HG03575 (cell line): Measurements from ENCODE around the gene CFAP100.

Experiments used
- ATAC-seq: cut with Tn5 transposase; IDR thresholded peaks from one replicate; pipeline ENCODE4 v1.9.1; 2021; ENCODE audit not compliant: unreplicated experiment, insufficient number of reproducible peaks, low FRiP score; ENCODE audit errors: extremely low read depth

CFAP100 gene

GRCh38 chr3:126372413-126373145 lies 22.1 kb upstream of the CFAP100 start:
- no peak for ATAC-seq

GRCh38 chr3:126373146-126373613 lies 21.5 kb upstream of the CFAP100 start:
- no peak for ATAC-seq

DNA sequence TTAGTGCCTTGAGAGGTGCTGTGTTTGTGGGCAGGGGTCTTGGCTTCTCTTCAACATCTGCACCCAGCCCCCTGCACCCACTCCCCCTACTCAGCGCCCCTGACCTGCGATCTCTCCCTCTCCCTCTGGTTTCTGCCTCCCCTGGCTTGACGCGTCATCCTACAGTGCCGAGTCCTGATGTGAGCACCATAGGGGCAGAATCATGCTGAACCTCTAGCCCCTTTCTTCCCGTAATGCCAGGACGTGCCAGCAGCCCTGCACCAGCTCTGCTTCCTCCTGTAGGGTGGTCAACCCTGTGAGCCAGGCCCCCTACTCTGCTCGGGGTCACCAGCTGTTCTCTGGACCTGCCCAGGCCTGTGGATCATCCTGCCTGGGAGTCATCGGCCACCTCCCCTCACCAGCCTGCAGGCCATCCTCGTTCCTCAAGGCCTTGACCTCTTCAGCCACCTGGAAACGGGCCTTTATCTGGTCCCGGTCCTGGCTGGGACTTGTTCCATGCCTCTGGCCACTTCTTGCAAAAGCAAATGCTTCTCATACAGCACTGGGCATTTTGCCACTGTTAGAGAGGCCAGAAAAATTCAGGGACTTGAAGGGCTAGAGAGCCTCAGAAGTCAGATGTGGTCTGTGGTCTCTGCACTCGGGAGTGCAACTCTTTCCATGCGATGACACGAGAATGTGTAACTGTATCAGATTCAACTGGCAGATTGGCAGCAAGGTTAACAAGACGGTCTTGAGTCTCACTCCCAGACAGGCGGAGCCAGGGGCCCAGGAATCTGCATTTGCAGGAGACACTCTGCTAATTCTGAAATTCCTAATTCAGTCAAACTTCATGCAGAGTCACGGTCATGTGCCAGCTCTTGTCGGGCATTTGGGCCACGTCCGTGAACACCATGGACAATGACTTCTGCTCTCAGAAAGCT lies 20.8 kb upstream of the CFAP100 start:
- ATAC-seq = no peak

DNA sequence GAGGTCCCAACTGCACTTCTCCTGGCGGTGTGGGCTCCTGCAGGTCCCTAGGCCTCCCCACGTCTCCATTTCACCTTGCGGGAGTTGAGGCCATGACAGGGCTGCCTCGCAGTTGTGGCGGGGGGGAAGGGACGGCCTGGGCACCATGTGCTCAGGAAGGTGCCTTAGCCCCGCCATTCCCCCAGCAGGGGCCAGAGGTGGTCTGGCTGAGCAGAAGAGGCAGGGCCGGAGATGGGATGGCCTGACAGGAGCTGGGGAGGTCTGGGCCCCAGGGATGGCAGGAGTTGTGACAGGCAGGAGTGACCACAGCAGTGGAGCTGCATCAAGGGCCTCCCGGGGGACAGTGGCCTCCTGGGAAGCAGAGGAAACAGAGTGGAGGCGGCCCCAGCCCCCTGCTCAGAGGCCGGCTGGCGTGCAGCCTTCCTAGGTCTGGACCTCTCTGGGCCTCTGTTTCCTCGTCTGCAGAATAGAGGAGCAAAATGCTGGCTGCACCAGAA lies 18.8 kb upstream of the CFAP100 start:
- ATAC-seq = no peak

- no peak for ATAC-seq
Observed at GRCh38 chr3:126376444-126376843, 18.3 kb upstream of the CFAP100 start.

DNA sequence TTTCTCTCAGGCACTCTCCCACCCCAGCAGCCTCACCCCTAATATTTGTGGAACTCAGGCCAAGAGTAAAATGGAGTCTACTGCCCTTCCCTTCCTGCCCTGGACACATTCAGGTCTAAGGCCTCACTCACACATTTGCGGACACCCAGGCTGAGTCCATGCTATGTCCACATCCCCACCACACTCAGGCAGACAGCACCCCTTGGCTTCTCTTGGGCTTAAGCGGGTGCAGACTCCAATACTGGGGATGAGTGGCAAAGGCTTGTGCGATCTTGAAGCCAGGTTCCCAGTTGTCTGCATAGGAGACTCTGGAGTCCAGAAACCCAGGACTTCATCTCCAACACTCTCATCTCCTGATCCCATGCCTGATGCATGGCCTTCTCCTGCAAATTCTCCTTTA lies 17.5 kb upstream of the CFAP100 start:
- ATAC-seq = no peak

DNA sequence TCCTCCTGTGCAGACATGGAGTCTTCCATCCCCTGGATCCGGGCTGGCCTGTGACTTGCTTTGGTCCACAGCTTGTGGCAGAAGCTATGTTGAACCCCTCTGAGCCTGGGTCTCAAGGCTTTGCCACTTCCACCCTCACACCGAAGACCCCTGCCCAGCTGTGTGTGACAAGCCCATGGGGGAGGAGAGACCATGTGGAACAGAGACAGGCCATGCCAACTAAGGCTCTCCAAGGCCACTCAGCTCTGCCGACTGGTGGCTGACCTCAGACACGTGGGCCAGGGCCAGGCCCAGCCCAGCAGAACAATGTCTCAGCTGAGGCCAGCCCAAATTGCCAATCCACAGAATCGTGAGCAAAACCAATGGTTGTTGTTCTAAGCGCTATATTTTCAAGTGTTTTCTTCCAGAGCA lies 16.4 kb upstream of the CFAP100 start:
- no peak for ATAC-seq

GRCh38 chr3:126380011-126380768 lies 14.5 kb upstream of the CFAP100 start:
- ATAC-seq = no peak

- ATAC-seq = no peak
Observed at GRCh38 chr3:126381966-126382365, 12.7 kb upstream of the CFAP100 start.

DNA sequence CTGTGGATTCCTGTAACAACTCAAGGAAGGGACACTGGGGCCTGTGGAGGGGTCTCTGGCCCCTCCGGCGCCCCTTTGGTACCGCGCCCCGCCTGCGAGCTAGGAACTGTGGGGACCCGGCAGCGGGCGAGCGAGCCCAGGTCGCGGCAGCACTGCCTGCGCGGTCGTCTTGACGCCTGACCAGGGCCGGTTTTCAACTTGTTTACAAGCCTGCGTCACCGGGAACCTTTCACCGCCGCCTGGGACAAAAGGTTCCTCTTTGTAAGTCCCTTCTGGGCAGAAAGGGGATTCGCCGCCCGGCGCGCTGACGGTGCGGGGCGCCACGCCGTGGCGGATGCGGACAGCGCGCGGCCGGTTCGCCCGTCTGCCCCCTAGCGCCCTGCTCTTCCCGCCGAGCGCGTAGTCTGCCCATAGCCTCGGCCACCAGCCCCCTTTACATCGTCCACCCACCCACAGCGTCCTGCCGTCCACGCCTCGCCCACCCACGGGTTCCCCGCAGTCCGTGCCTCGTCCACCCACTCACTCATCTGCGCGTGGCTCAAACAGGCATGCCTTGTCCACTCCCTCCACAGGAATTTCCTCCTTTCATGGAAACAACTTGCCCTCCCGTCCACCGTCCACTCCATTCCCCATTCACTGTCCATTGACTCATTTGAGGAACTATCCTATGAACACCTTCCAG lies 5.5 kb upstream of the CFAP100 start:
- no peak for ATAC-seq

DNA sequence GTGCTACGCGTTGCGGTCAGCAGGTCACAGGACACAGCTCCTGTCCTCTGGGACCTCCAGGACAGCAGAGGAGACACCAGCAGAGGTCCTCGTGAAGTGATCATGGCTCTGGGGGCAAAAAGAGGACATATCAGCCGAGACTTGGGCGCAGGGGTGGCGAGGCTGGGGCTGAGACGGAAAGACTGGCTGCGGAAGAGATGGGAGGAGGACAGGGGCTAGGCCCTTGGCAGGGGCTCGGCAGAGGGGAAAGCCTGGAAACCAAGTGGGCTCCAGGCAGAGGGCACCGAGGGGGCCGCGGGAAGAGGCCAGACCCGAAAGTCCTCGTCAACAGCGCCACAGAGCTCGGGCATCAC lies 4.9 kb upstream of the CFAP100 start:
- ATAC-seq = no peak

DNA sequence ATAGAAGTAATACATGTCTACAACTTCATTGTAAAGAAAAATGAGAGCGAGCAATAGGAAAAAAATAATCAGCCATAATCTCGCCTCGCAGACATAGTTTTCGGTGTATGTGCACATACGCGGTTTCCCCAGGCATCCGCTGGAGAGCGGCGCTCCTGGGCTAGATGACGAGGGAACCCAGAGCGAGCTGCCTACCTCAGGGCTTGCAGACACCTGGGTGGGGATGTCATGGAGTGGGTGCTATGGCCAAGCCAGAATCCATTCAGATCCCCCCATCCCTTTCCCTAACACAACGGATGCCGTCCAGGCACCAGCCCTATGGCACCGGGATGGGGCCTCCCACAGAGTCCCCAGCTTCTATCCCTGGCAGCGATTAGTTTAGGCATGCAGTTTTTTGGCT lies 4.5 kb upstream of the CFAP100 start:
- no peak for ATAC-seq

GRCh38 chr3:126390751-126391150 lies 4.0 kb upstream of the CFAP100 start:
- no peak for ATAC-seq

DNA sequence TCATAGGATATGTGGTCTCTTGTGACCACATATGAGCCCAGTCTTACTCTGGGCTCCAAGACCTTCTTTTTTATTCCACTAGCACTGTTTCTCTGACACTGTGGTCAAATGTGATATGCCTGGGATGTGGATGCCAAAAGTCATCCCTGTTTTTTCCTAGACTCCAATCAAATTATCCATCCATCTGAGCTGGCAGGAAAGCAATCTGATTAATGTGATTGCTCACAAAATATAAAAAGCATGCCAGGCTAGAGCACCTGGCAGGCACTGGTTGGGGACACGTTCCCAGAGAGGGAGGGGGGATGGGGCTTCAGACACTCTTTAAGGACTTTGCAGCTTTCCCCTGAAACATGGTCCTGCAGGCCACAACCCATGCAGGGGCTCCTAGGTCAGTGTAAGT lies 3.1 kb upstream of the CFAP100 start:
- no peak for ATAC-seq

- no peak for ATAC-seq
Observed at GRCh38 chr3:126392246-126392645, 2.5 kb upstream of the CFAP100 start.

DNA sequence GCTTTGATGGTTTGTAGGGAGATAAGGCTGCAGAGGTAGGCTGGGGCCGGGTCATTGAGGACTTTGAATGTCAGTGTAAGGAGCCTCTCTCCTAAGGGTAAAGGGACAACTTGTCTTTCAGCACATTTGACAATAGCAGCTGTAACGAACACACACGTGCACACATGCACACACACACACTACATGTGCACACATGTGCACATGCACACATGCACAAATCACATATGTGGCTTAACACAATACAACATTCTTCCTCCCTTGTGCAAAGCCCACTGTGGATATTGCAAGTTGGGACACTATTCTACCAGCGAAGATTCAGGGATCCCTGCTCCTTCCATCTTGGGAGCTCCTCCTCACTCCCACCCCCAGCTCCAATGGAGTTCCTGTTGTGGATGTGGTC lies 1.1 kb upstream of the CFAP100 start:
- ATAC-seq = no peak

- ATAC-seq = no peak
Observed at GRCh38 chr3:126394977-126395321, 240 bp downstream of the CFAP100 start.

DNA sequence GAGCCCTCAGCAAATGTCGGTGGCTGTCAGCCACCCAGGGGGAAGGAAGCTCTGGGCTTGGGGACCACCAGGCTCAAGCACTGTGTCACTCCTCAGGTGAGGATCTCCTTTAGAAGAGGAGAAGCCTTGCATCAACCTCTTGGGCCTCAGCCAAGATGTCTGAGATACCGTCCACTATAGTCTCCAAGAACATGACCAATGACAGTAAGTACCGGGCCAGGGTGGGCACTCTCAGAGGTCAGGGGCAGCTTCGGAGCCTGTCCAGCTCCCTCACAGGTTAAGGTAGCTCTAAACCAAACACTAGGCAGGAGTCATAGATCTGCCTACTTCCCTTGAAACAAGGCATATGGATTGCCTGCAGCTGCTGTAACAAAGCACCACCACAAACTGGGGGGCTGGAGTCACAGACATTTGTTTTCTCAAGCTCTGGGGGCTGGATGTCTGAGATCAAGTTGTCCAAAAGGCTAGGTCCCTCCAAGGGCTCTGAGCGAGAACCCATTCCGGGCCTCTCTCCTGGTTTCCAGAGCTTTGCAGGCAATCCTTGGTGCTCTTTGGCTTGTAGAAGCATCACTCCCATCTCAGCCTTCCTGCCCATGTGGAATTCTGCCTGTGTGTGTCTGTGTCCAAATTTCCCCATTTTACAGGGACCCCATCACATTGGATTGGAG lies 1.3 kb downstream of the CFAP100 start:
- no peak for ATAC-seq
